ENCODE data around the gene ZNF827. TPM values are rescaled to one million over a fixed set of nuclear protein-coding genes. Genes with fewer than 3 reads are reported as not detected.

The ZNF827 gene
- polyA plus RNA-seq, 1 donor from 2014 or later: 12.1 TPM

- Histone ChIP-seq H4K20me1 (ENCODE audit: insufficient read depth) (no peaks in the 10 kb centered on the region), H3K79me2 (replicated peaks; ENCODE audit: insufficient read depth, low read length) (no peaks in the 10 kb centered on the region), H3K27ac (ENCODE audit: low read length) (no peak overlapping the region), H2AFZ (ENCODE audit: low read depth, low read length) (no peak overlapping the region), H3K9ac (ENCODE audit: low read length) (no peak overlapping the region), H3K9me3 (ENCODE audit: low read length) (no peaks in the 10 kb centered on the region), H3K4me2 (ENCODE audit: low read length) (no peak overlapping the region), H3K9me2 (ENCODE audit: insufficient read depth, low read length) (no peaks in the 10 kb centered on the region), H3K27me3 (ENCODE audit: insufficient read depth, low read depth, low read length) (no peaks in the 10 kb centered on the region), H3K36me3 (ENCODE audit: insufficient read depth, low read length) (no peaks in the 10 kb centered on the region), H3F3A (ENCODE audit: insufficient read depth, low read length, poor library complexity, severe bottlenecking) (no peaks in the 10 kb centered on the region), H3K4me3 (ENCODE audit: low read length) (no peak overlapping the region)
- TF ChIP-seq TAF1 (IDR thresholded peaks at IDR 0.05; ENCODE audit: low read depth): no peak
- no peak for TF ChIP-seq MXI1 (conservative IDR thresholded peaks at IDR 0.05; ENCODE audit: poor library complexity, severe bottlenecking)
- TF ChIP-seq SMC3 (conservative IDR thresholded peaks at IDR 0.05; ENCODE audit: poor library complexity): no peak
- no peak for TF ChIP-seq EZH2 (IDR thresholded peaks at IDR 0.05; ENCODE audit: borderline replicate concordance, insufficient read depth, low read length, poor library complexity, severe bottlenecking)
- no peak for TF ChIP-seq RAD21 (conservative IDR thresholded peaks at IDR 0.05)
- no peak for TF ChIP-seq REST (IDR thresholded peaks at IDR 0.05; ENCODE audit: borderline replicate concordance)
- no peak for TF ChIP-seq POLR2AphosphoS5 (IDR thresholded peaks at IDR 0.05)
- no peak for TF ChIP-seq CTCF (IDR thresholded peaks at IDR 0.05; ENCODE audit: poor library complexity, severe bottlenecking)
- TF ChIP-seq EP300 (conservative IDR thresholded peaks at IDR 0.05; ENCODE audit: poor library complexity, severe bottlenecking): no peak
Observed at GRCh38 chr4:145709843-145710242, 228.8 kb downstream of the ZNF827 start.

- Histone ChIP-seq H3K79me2 (replicated peaks; ENCODE audit: insufficient read depth, low read length) (no peaks in the 10 kb centered on the region), H3K9me2 (ENCODE audit: insufficient read depth, low read length) (no peaks in the 10 kb centered on the region), H3K4me3 (ENCODE audit: low read length) (no peak overlapping the region), H3F3A (ENCODE audit: insufficient read depth, low read length, poor library complexity, severe bottlenecking) (no peaks in the 10 kb centered on the region), H3K36me3 (ENCODE audit: insufficient read depth, low read length) (no peaks in the 10 kb centered on the region), H3K9ac (ENCODE audit: low read length) (no peak overlapping the region), H2AFZ (ENCODE audit: low read depth, low read length) (no peak overlapping the region), H4K20me1 (ENCODE audit: insufficient read depth) (no peaks in the 10 kb centered on the region), H3K4me2 (ENCODE audit: low read length) (no peak overlapping the region), H3K27ac (ENCODE audit: low read length) (no peak overlapping the region), H3K9me3 (ENCODE audit: low read length) (no peaks in the 10 kb centered on the region), H3K27me3 (ENCODE audit: insufficient read depth, low read depth, low read length) (no peaks in the 10 kb centered on the region)
- no peak for TF ChIP-seq EP300 (conservative IDR thresholded peaks at IDR 0.05; ENCODE audit: poor library complexity, severe bottlenecking)
- TF ChIP-seq POLR2AphosphoS5 (IDR thresholded peaks at IDR 0.05): no peak
- TF ChIP-seq SMC3 (conservative IDR thresholded peaks at IDR 0.05; ENCODE audit: poor library complexity): no peak
- no peak for TF ChIP-seq RAD21 (conservative IDR thresholded peaks at IDR 0.05)
- TF ChIP-seq EZH2 (IDR thresholded peaks at IDR 0.05; ENCODE audit: borderline replicate concordance, insufficient read depth, low read length, poor library complexity, severe bottlenecking): no peak
- TF ChIP-seq REST (IDR thresholded peaks at IDR 0.05; ENCODE audit: borderline replicate concordance): no peak
- TF ChIP-seq TAF1 (IDR thresholded peaks at IDR 0.05; ENCODE audit: low read depth): no peak
- no peak for TF ChIP-seq CTCF (IDR thresholded peaks at IDR 0.05; ENCODE audit: poor library complexity, severe bottlenecking)
- no peak for TF ChIP-seq MXI1 (conservative IDR thresholded peaks at IDR 0.05; ENCODE audit: poor library complexity, severe bottlenecking)
Observed at GRCh38 chr4:145709336-145709735, 229.3 kb downstream of the ZNF827 start.

Data from neural cell (in vitro differentiated cells).